Left hindlimb (tissue), 1 donor: ENCODE measurements around the gene GPAT2.
"Not testable (repeated sequence)": the region's sequence is repeated elsewhere in the genome, so short reads cannot be mapped to it uniquely, and the experiment has no call there.

Experiments used
- DNase-seq: peaks from one replicate; pipeline ENCODE4 v3.0.0-alpha.2; 2018

The GPAT2 gene

GRCh38 chr2:96064047-96064675 lies 29.4 kb upstream of the GPAT2 start:
- not testable (repeated sequence) for DNase-seq

- DNase-seq: not testable (repeated sequence)
Measured at GRCh38 chr2:96063116-96063899, 28.6 kb upstream of the GPAT2 start.

- DNase-seq: not testable (repeated sequence)
Measured at GRCh38 chr2:96062483-96062882, 27.8 kb upstream of the GPAT2 start.

GRCh38 chr2:96061901-96062300 lies 27.2 kb upstream of the GPAT2 start:
- DNase-seq: not testable (repeated sequence)

- not testable (repeated sequence) for DNase-seq
Measured at GRCh38 chr2:96061197-96061817, 26.6 kb upstream of the GPAT2 start.

- DNase-seq: not testable (repeated sequence)
Measured at GRCh38 chr2:96060325-96060724, 25.6 kb upstream of the GPAT2 start.

GRCh38 chr2:96059443-96059842 lies 24.7 kb upstream of the GPAT2 start:
- DNase-seq: not testable (repeated sequence)

- DNase-seq: not testable (repeated sequence)
Measured at GRCh38 chr2:96055830-96056229, 21.1 kb upstream of the GPAT2 start.

- not testable (repeated sequence) for DNase-seq
Measured at GRCh38 chr2:96054537-96054936, 19.8 kb upstream of the GPAT2 start.

- not testable (repeated sequence) for DNase-seq
Measured at GRCh38 chr2:96053385-96053784, 18.7 kb upstream of the GPAT2 start.

GRCh38 chr2:96052632-96053031 lies 17.9 kb upstream of the GPAT2 start:
- DNase-seq: not testable (repeated sequence)

- not testable (repeated sequence) for DNase-seq
Measured at GRCh38 chr2:96049917-96050262, 15.2 kb upstream of the GPAT2 start.

- peak; percentile 6 for DNase-seq
Measured at GRCh38 chr2:96049049-96049916, 14.6 kb upstream of the GPAT2 start.

GRCh38 chr2:96035554-96035953 lies 838 bp upstream of the GPAT2 start:
- DNase-seq: not testable (repeated sequence)

GRCh38 chr2:96033997-96034396 lies 719 bp downstream of the GPAT2 start:
- not testable (repeated sequence) for DNase-seq

- DNase-seq: not testable (repeated sequence)
Measured at GRCh38 chr2:96027725-96028325, 6.9 kb downstream of the GPAT2 start.

GRCh38 chr2:96025755-96026154 lies 9.0 kb downstream of the GPAT2 start:
- not testable (repeated sequence) for DNase-seq

GRCh38 chr2:96025194-96025492 lies 9.6 kb downstream of the GPAT2 start:
- no peak for DNase-seq

GRCh38 chr2:96024336-96025193 lies 10.2 kb downstream of the GPAT2 start:
- no peak for DNase-seq

GRCh38 chr2:96023701-96024100 lies 11.0 kb downstream of the GPAT2 start:
- DNase-seq: not testable (repeated sequence)

- DNase-seq: peak; percentile 87
Measured at GRCh38 chr2:96022701-96023447, 11.8 kb downstream of the GPAT2 start.
